Natural killer cell (primary cell): ENCODE data around the gene CBFA2T3. TPM values are rescaled to one million over a fixed set of nuclear protein-coding genes. Genes with fewer than 3 reads are reported as not detected.
A peak's percentile ranks its signal among the peaks of the same experiment; 100 is the strongest.
"Not testable (repeated sequence)": the region's sequence is repeated elsewhere in the genome, so short reads cannot be mapped to it uniquely, and the experiment has no call there.

Experiments used
- ATAC-seq, 3 donors: fragments of 150-1000 bp in 2 of 3; fragments of 200-7000 bp in 1 of 3; cut with Tn5 transposase; 1 replicate in 1 of 3; 2 replicates in 2 of 3; pipeline ENCODE4 v1.10.0; 2021; ENCODE audit warnings: mild to moderate bottlenecking in 2 of 3, moderate library complexity in 2 of 3
- DNase-seq, 2 donors: peaks; one replicate each; pipeline versions ENCODE4 v3.0.0 to v3.0.0-alpha.2; 2013 to 2021; ENCODE audit warnings: mixed read lengths in 1 of 2
- H3K27ac ChIP-seq: one replicate; pipeline ENCODE4 v1.5.1; 2013; ENCODE audit warnings: mild to moderate bottlenecking, low read length
- H3K27me3 ChIP-seq: one replicate; pipeline ENCODE4 v1.6.1; 2013; ENCODE audit warnings: low read length; ENCODE audit not compliant: control insufficient read depth, insufficient read depth
- H3K36me3 ChIP-seq: one replicate; pipeline ENCODE4 v1.6.1; 2013; ENCODE audit warnings: low read length; ENCODE audit not compliant: control insufficient read depth, insufficient read depth
- H3K4me1 ChIP-seq: one replicate; pipeline ENCODE4 v1.6.1; 2013; ENCODE audit warnings: low read length; ENCODE audit not compliant: control insufficient read depth, insufficient read depth
- H3K4me3 ChIP-seq: one replicate; pipeline ENCODE4 v1.5.1; 2013; ENCODE audit warnings: low read length
- H3K9me3 ChIP-seq: one replicate; pipeline ENCODE4 v1.6.1; 2013; ENCODE audit warnings: low read length; ENCODE audit not compliant: control insufficient read depth, insufficient read depth
- H3K27ac Mint-ChIP-seq, 2 donors: one replicate each; pipeline ENCODE4 v1.8.0; 2022; ENCODE audit warnings: mild to moderate bottlenecking in 2 of 2, mixed read lengths in 2 of 2, moderate library complexity in 1 of 2
- H3K27me3 Mint-ChIP-seq, 2 donors: one replicate each; pipeline ENCODE4 v1.8.0; 2022; ENCODE audit warnings: low read depth in 2 of 2, mixed read lengths in 2 of 2
- H3K36me3 Mint-ChIP-seq: one replicate; pipeline ENCODE4 v1.8.0; 2022; ENCODE audit warnings: mixed read lengths
- H3K4me1 Mint-ChIP-seq, 2 donors: one replicate each; pipeline ENCODE4 v1.8.0; 2022; ENCODE audit warnings: mixed read lengths in 2 of 2
- H3K4me3 Mint-ChIP-seq: one replicate; pipeline ENCODE4 v1.8.0; 2022; ENCODE audit warnings: mild to moderate bottlenecking, moderate library complexity, mixed read lengths
- H3K9me3 Mint-ChIP-seq, 2 donors: one replicate each; pipeline ENCODE4 v1.8.0; 2022; ENCODE audit warnings: mixed read lengths in 2 of 2
- WGBS: methylation state at CpG from one replicate; pipeline ENCODE4 v1.1.7; 2013; ENCODE audit warnings: missing lambda C conversion rate; ENCODE audit not compliant: insufficient coverage; 5-methylcytosine and 5-hydroxymethylcytosine counted together
- intact Hi-C: fragments of 100-400 bp; cut with micrococcal nuclease; formaldehyde crosslinking; loops from one replicate; pipeline ENCODE4 v1.14.2; 2022
- total RNA-seq, 4 donors: library from RNA; stranded (reverse); fragments of 120-200 nt in 1 of 4; gene quantifications; one replicate each; pipeline versions ENCODE4 v1.2.3 to v1.2.4, GENCODE V29; 2013 to 2022
- TF ChIP-seq, protein P1 (sequence below): fragments of 200-600 bp; IDR thresholded peaks from one replicate; pipeline ENCODE4 v1.8.0; 2022; ENCODE audit warnings: antibody characterized with exemption

The CBFA2T3 gene
- total RNA-seq, 3 donors from 2014 or later (not counting 1 experiment from before 2014, with no cell fraction given): 2.5 to 7.8 (median 4.2) TPM

DNA sequence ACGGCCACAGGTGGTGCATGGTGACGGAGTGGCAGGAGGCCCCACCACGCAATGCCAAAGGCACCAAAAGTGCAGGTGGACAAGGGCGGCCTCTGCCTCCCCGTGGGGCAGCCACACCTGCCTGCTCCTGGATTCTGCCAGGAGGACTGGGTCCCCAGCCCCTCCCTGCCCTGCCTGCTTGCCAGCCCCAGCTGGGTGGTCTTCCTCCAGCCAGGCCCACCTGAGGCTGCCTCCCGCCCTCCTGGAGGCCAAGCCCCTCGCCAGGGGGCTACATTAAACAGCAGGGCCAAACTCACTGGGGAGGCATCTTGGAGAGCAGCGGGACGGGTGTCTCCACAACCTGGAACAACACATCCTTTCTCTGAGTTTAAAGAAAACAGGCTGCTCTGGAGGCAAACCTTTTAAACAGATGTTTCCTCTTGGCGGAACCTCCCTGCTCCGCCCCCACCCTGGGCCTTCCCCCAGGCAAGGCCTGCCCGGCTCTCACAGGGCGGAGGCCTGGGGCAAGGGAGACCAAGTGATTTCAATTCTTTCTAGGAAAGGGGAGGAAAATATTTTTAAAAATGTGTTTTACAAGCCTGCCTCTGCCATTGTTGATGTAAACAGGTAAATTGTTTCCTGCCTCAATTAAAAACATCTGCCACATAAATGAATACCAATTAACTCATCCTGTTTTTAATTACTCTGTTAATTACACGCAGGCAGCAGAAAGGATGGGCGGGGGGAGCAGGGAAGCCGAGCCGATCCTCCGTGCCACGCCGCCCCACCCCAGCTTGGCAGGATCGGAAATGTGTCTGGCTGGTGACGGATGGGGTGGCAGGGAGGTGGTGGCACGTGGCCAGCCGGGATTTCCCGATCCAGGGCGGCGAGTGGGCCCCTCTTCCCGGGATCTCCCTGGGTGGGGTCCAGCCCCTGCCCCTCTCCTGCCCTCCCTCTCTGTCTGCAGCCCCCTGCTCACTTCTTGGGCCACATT is 56.1 kb downstream of the CBFA2T3 start:
- 38% methylated on average over 27 of the region's 28 CpGs for WGBS
- ATAC-seq: no peak
- H3K9me3 Mint-ChIP-seq: no peaks in the 10 kb centered on the region
- no peaks in the 10 kb centered on the region for H3K27me3 Mint-ChIP-seq
- H3K4me3 ChIP-seq: no peak overlapping the region
- H3K9me3 ChIP-seq: no peaks in the 10 kb centered on the region
- no peaks in the 10 kb centered on the region for H3K36me3 ChIP-seq
- peak in 1 of 2 donors; percentile 47 for DNase-seq
- no peaks in the 10 kb centered on the region for H3K36me3 Mint-ChIP-seq
- H3K4me3 Mint-ChIP-seq: no peak overlapping the region
- TF ChIP-seq, protein P1, sequence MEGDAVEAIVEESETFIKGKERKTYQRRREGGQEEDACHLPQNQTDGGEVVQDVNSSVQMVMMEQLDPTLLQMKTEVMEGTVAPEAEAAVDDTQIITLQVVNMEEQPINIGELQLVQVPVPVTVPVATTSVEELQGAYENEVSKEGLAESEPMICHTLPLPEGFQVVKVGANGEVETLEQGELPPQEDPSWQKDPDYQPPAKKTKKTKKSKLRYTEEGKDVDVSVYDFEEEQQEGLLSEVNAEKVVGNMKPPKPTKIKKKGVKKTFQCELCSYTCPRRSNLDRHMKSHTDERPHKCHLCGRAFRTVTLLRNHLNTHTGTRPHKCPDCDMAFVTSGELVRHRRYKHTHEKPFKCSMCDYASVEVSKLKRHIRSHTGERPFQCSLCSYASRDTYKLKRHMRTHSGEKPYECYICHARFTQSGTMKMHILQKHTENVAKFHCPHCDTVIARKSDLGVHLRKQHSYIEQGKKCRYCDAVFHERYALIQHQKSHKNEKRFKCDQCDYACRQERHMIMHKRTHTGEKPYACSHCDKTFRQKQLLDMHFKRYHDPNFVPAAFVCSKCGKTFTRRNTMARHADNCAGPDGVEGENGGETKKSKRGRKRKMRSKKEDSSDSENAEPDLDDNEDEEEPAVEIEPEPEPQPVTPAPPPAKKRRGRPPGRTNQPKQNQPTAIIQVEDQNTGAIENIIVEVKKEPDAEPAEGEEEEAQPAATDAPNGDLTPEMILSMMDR: no peak
- H3K27ac ChIP-seq: peak overlapping the region; percentile 21
- H3K4me1 ChIP-seq: peaks cover 24% of the 10 kb centered on the region
- H3K4me1 Mint-ChIP-seq: no peaks in the 10 kb centered on the region
- no peak overlapping the region for H3K27ac Mint-ChIP-seq
- no peaks in the 10 kb centered on the region for H3K27me3 ChIP-seq
- intact Hi-C loops: no loop called here

DNA sequence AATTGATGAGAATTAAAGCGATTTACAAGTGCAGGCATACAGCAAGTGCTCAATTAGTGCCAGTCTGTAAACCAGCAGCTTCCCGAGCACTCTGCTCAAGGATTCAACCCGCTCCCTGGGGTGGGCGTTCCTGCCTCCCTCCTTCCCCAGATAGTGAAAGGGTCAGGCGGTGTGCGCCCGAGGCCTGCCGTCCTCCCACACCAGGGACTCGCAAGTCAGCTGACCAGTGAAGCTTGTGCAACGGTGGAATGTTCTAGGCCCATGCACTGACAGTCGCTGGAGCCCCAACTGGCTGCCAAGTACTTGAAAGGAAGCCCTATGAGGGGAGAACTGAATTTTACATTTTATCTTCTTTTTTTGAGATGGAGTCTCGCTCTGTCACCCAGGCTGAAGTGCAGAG is 57.1 kb downstream of the CBFA2T3 start:
- no peaks in the 10 kb centered on the region for H3K36me3 Mint-ChIP-seq
- H3K4me1 Mint-ChIP-seq: no peaks in the 10 kb centered on the region
- no peak overlapping the region for H3K4me3 ChIP-seq

DNA sequence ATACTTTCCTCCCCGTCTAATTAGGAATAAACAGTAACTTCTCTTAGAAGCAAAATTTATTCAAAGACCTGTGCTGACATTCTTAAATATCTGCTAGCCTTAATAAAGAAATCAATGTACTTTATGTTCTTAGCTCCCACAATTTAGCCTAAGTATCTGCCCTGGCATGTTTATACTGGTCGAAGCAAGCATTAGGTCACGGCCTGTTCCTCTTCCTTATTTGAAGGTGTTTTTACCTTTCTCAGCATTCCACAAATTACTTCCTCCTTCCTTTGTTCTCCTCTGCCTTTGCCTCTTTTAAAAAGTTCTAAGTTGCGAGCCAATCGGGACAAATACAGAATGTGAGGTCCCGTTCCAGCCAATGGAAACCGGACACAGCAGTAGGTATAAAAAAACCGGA is 58.1 kb downstream of the CBFA2T3 start:
- 90% methylated on average over 8 of the region's 8 CpGs for WGBS
- DNase-seq, H3K9me3 Mint-ChIP-seq, H3K4me3 Mint-ChIP-seq, H3K27ac ChIP-seq, intact Hi-C loops, H3K27me3 Mint-ChIP-seq, H3K27me3 ChIP-seq, H3K9me3 ChIP-seq, H3K27ac Mint-ChIP-seq, ATAC-seq, H3K36me3 Mint-ChIP-seq, H3K36me3 ChIP-seq, H3K4me1 Mint-ChIP-seq, H3K4me3 ChIP-seq: not testable (repeated sequence)
- H3K4me1 ChIP-seq: peaks cover 20% of the 10 kb centered on the region

More for the DNA sequence above, 57.1 kb downstream of the CBFA2T3 start:
- DNase-seq (no peak), ATAC-seq (no peak)
- Mint-ChIP-seq H3K9me3 (no peaks in the 10 kb centered on the region), H3K27me3 (no peaks in the 10 kb centered on the region), H3K4me3 (no peak overlapping the region), H3K27ac (no peak overlapping the region)
- TF ChIP-seq, protein P1: no peak
- WGBS: 93% methylated on average over 12 of the region's 12 CpGs
- H3K27me3 ChIP-seq: no peaks in the 10 kb centered on the region
- H3K4me1 ChIP-seq: peaks cover 22% of the 10 kb centered on the region
- no peaks in the 10 kb centered on the region for H3K9me3 ChIP-seq
- intact Hi-C loops: no loop called here
- H3K27ac ChIP-seq: no peak overlapping the region
- no peaks in the 10 kb centered on the region for H3K36me3 ChIP-seq

DNA sequence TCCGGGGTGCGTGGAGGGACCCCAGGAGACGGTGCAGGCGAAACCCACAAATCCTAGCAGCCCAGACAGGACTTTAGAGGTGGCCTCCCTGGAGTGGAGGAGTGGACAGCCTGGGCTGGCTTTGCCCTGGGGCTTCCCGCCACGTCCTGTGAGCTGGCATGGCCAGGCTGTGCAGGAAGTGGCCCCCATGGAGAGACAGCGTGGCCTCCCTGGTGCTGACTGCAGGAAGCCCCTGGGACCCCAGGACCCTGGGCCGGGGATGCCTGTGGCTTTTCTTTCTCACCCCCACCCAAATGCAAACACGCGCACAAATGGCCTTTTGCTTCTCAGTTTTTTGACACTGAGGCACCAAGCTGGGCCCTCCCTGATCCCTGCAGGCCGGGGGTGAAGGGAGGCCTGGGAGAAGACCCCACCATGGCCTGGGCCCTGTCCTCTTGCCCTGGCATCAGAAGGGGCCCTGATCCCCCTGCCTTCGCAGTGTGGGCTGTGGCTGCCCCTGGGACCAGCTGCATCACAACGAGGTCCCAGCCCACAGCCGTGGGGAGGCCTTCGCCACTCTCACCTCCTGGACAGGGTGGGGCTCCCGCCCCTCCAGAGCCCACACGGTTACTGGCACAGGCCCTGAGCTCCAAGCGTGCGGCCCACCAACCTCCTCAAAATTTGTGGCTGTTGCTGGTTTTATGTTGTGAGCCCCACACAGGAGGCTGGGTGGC is 58.9 kb downstream of the CBFA2T3 start:
- H3K27me3 Mint-ChIP-seq: peaks cover 3 to 6% of the 10 kb centered on the region in 2 donors
- H3K27me3 ChIP-seq: no peaks in the 10 kb centered on the region
- TF ChIP-seq, protein P1: no peak
- H3K27ac Mint-ChIP-seq: no peak overlapping the region
- no peak overlapping the region for H3K27ac ChIP-seq
- no peaks in the 10 kb centered on the region for H3K36me3 Mint-ChIP-seq
- no peaks in the 10 kb centered on the region for H3K36me3 ChIP-seq
- H3K4me3 Mint-ChIP-seq: no peak overlapping the region
- intact Hi-C loops: no loop called here
- WGBS: 64% methylated on average over 19 of the region's 19 CpGs
- ATAC-seq (no peak), DNase-seq (no peak)
- H3K9me3 Mint-ChIP-seq: no peaks in the 10 kb centered on the region
- peaks cover 20% of the 10 kb centered on the region for H3K4me1 ChIP-seq
- H3K4me1 Mint-ChIP-seq: no peaks in the 10 kb centered on the region
- no peaks in the 10 kb centered on the region for H3K9me3 ChIP-seq
- H3K4me3 ChIP-seq: no peak overlapping the region
